ENCODE data around the gene NDUFAF3.

Gene NDUFAF3

DNA sequence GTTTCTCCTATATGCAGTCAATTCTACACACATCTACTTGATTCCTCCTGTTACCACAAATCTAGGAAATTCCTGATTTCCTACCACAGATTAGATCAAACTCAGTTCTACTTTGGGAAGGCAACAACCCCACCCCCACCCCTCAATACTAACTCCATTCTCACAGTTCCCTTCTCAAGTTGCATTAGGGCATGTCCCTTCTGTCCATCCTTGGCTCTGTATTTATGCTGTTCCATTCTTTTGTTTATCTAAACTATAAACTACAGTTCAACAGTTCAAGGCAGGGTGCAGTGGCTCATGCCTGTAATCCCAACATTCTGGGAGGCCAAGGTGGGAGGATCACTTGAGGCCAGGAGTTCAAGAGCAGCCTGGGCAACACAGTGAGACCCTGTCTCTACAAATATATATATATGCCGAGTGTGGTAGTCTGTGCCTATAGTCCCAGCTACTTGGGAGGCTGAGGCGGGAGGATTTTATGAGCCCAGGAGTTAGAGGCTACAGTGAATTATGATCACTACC lies 32.5 kb downstream of the NDUFAF3 start:
- no peak for DNase-seq (ENCODE audit: low spot score)

- no peak for DNase-seq (ENCODE audit: low spot score)
Observed at GRCh38 chr3:49057268-49057667, 35.3 kb downstream of the NDUFAF3 start.

DNA sequence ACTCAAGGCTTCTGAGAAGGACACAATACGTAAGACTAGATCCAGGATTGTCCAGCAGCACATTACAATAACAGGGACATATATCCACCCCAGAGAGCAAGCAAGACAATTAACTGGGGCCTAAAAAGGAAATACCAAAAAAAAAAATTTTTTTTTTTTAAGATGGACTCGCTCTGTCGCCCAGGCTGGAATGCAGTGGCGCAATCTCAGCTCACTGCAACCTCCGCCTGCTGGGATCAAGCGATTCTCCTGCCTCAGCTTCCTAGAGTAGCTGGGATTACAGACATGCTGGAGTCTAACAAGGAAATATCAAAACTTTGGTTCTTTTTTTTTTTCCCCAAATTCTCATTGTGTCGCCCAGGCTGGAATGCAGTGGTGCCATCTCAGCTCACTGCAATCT lies 36.1 kb downstream of the NDUFAF3 start:
- no peak for DNase-seq (ENCODE audit: low spot score)
